Fibroblast of mammary gland (primary cell): ENCODE measurements around the gene PGLYRP3.

Source experiments
- DNase-seq: peaks from one replicate; pipeline ENCODE4 v3.0.0-alpha.2; 2010; ENCODE audit warnings: low read depth
- H3K4me3 ChIP-seq: 2 replicates; pipeline ENCODE4 v1.5.1; 2011; ENCODE audit warnings: low read depth, mild to moderate bottlenecking, low read length, moderate library complexity; ENCODE audit not compliant: control insufficient read depth
- CTCF ChIP-seq: conservative IDR thresholded peaks from 2 replicates; pipeline ENCODE4 v1.5.1; 2011; ENCODE audit warnings: low read depth, low read length, inconsistent platforms; ENCODE audit not compliant: control insufficient read depth, insufficient read depth

The PGLYRP3 gene

GRCh38 chr1:153341431-153341934 lies 28.7 kb upstream of the PGLYRP3 start:
- TF ChIP-seq CTCF = no peak
- no peak overlapping the region for H3K4me3 ChIP-seq
- no peak for DNase-seq

GRCh38 chr1:153340356-153340755 lies 27.6 kb upstream of the PGLYRP3 start:
- H3K4me3 ChIP-seq = no peak overlapping the region
- DNase-seq = no peak
- TF ChIP-seq CTCF = no peak

GRCh38 chr1:153339802-153340201 lies 27.1 kb upstream of the PGLYRP3 start:
- DNase-seq = no peak
- H3K4me3 ChIP-seq = no peak overlapping the region
- TF ChIP-seq CTCF = no peak

- no peak for DNase-seq
- no peak overlapping the region for H3K4me3 ChIP-seq
- no peak for TF ChIP-seq CTCF
These were observed 25.5 kb upstream of the PGLYRP3 start for GRCh38 chr1:153337980-153338853.

- no peak for DNase-seq
- TF ChIP-seq CTCF = no peak
- no peak overlapping the region for H3K4me3 ChIP-seq
These were observed 23.9 kb upstream of the PGLYRP3 start for GRCh38 chr1:153336650-153337049.

- no peak for DNase-seq
- no peak for TF ChIP-seq CTCF
- no peak overlapping the region for H3K4me3 ChIP-seq
These were observed 21.1 kb upstream of the PGLYRP3 start for GRCh38 chr1:153333902-153334301.
